Uterus (tissue), 2 donors: Measurements from ENCODE around the gene CDH2.

ENCODE experiments used
- POLR2A ChIP-seq, 2 donors: fragments of 450-650 bp; IDR thresholded peaks; one replicate each; pipeline ENCODE4 v1.6.1; 2016; ENCODE audit warnings: antibody characterized with exemption in 2 of 2, mild to moderate bottlenecking in 1 of 2, moderate library complexity in 1 of 2
- TF ChIP-seq, protein P1 (sequence below), 4 experiments: fragments of 200-600 bp in 2 of 4; fragments of 450-650 bp in 2 of 4; sonication (generic) in 2 of 4; IDR thresholded peaks; one replicate each; pipeline ENCODE4 v1.5.1; 2016 to 2019; ENCODE audit warnings: antibody characterized with exemption in 4 of 4, mild to moderate bottlenecking in 2 of 4, moderate library complexity in 1 of 4

DNA sequence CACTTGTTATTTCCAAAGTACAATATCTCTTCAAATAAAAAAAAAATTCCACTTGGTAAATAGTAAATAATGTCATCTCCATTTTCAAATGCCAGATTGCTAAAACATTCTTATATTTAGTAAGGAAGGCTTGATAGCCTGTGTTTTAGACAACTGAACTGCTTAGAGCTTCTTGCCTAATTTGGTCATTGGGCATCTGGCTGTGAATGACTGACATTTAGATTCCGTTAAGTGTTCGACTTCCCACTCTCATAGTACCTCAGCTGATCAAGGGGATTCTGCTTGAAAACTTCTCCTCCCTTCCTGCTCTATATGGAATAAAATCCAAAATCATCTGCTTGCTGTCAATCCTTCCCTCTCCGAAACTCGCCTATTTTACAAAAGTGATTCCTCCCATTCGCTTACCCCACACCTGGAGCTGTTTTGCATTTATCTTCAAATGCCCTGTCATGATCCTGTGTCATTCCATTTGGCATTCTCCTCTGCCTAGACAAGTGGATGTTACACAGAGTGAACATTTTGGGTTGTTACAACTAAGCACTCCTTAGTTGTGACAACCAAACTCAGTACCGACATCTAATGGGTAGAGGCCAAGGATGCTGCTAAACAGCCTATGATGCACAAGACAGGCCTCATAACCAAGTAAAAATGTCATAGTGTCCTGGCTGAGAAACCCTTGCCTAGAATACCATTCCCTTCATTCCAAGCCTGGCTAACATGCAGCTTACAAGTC is 181.0 kb downstream of the CDH2 start:
- TF ChIP-seq, protein P1, sequence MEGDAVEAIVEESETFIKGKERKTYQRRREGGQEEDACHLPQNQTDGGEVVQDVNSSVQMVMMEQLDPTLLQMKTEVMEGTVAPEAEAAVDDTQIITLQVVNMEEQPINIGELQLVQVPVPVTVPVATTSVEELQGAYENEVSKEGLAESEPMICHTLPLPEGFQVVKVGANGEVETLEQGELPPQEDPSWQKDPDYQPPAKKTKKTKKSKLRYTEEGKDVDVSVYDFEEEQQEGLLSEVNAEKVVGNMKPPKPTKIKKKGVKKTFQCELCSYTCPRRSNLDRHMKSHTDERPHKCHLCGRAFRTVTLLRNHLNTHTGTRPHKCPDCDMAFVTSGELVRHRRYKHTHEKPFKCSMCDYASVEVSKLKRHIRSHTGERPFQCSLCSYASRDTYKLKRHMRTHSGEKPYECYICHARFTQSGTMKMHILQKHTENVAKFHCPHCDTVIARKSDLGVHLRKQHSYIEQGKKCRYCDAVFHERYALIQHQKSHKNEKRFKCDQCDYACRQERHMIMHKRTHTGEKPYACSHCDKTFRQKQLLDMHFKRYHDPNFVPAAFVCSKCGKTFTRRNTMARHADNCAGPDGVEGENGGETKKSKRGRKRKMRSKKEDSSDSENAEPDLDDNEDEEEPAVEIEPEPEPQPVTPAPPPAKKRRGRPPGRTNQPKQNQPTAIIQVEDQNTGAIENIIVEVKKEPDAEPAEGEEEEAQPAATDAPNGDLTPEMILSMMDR (IDR thresholded peaks at IDR 0.05), result no peak
- no peak for TF ChIP-seq POLR2A (IDR thresholded peaks at IDR 0.05)
